Upper lobe of right lung (tissue), 1 donor: Measurements from ENCODE around the gene ATG2B. TPM values are rescaled to one million over a fixed set of nuclear protein-coding genes. Genes with fewer than 3 reads are reported as not detected.

Source experiments
- ATAC-seq: fragments of 200-7000 bp; cut with Tn5 transposase; one replicate; pipeline ENCODE4 v1.9.1; 2020; ENCODE audit warnings: mild to moderate bottlenecking, moderate library complexity
- DNase-seq: peaks from one replicate; pipeline ENCODE4 v3.0.0-alpha.2; 2020
- H3K27ac ChIP-seq: fragments of 200-600 bp; one replicate; pipeline ENCODE4 v1.8.0; 2022
- H3K27me3 ChIP-seq: fragments of 200-600 bp; one replicate; pipeline ENCODE4 v1.8.0; 2022; ENCODE audit warnings: mild to moderate bottlenecking
- H3K36me3 ChIP-seq: fragments of 200-600 bp; one replicate; pipeline ENCODE4 v1.8.0; 2022
- H3K4me1 ChIP-seq: fragments of 200-600 bp; one replicate; pipeline ENCODE4 v1.8.0; 2022
- H3K4me3 ChIP-seq: fragments of 200-600 bp; one replicate; pipeline ENCODE4 v1.8.0; 2022; ENCODE audit warnings: mild to moderate bottlenecking
- H3K9me3 ChIP-seq: fragments of 200-600 bp; one replicate; pipeline ENCODE4 v1.8.0; 2022
- CTCF ChIP-seq: fragments of 200-600 bp; IDR thresholded peaks from one replicate; pipeline ENCODE4 v1.8.0; 2022; ENCODE audit warnings: antibody characterized with exemption
- intact Hi-C: fragments of 100-400 bp; cut with DNase I; formaldehyde crosslinking; loops from one replicate; pipeline ENCODE4 v1.11.0; 2022
- total RNA-seq: library from RNA; stranded (reverse); fragmentation: NEBNext Ultra II Directional; extraction: Animal tissue kit (Norgen Biotek cat#: 25700); gene quantifications from one replicate; pipeline ENCODE4 v1.2.1, GENCODE V29; 2021
- donor health status: DM: no; HTN: yes; CAD: no; lungs with severe emphysema.

ATG2B gene
- total RNA-seq, 1 donor from 2014 or later, result 19.1 TPM

- H3K27me3 ChIP-seq, result no peaks in the 10 kb centered on the region
- DNase-seq, result no peak
- H3K36me3 ChIP-seq, result no peaks in the 10 kb centered on the region
- intact Hi-C loops, result no loop called here
- no peaks in the 10 kb centered on the region for H3K9me3 ChIP-seq
- peaks cover 10% of the 10 kb centered on the region for H3K4me1 ChIP-seq
- ATAC-seq, result no peak
- no peak overlapping the region for H3K27ac ChIP-seq
- no peak for TF ChIP-seq CTCF
- no peak overlapping the region for H3K4me3 ChIP-seq
Observed at GRCh38 chr14:96271421-96271762, 91.7 kb downstream of the ATG2B start.

- no peaks in the 10 kb centered on the region for H3K9me3 ChIP-seq
- no peak overlapping the region for H3K27ac ChIP-seq
- TF ChIP-seq CTCF, result no peak
- no peak overlapping the region for H3K4me3 ChIP-seq
- no peaks in the 10 kb centered on the region for H3K27me3 ChIP-seq
- ATAC-seq (no peak), DNase-seq (no peak)
- no peaks in the 10 kb centered on the region for H3K36me3 ChIP-seq
- H3K4me1 ChIP-seq, result peaks cover 7% of the 10 kb centered on the region
- intact Hi-C loops, result no loop called here
Observed at GRCh38 chr14:96270565-96271420, 92.3 kb downstream of the ATG2B start.

- TF ChIP-seq CTCF, result no peak
- H3K36me3 ChIP-seq, result no peaks in the 10 kb centered on the region
- no peaks in the 10 kb centered on the region for H3K27me3 ChIP-seq
- intact Hi-C loops, result no loop called here
- H3K4me3 ChIP-seq, result no peak overlapping the region
- DNase-seq (no peak), ATAC-seq (peak; percentile 5)
- no peaks in the 10 kb centered on the region for H3K9me3 ChIP-seq
- H3K4me1 ChIP-seq, result no peaks in the 10 kb centered on the region
- H3K27ac ChIP-seq, result no peak overlapping the region
Observed at GRCh38 chr14:96269359-96269710, 93.8 kb downstream of the ATG2B start.

GRCh38 chr14:96268431-96269358 lies 94.4 kb downstream of the ATG2B start:
- intact Hi-C loops, result no loop called here
- no peak for TF ChIP-seq CTCF
- no peak overlapping the region for H3K4me3 ChIP-seq
- no peaks in the 10 kb centered on the region for H3K27me3 ChIP-seq
- no peaks in the 10 kb centered on the region for H3K36me3 ChIP-seq
- DNase-seq, result no peak
- H3K27ac ChIP-seq, result no peak overlapping the region
- ATAC-seq, result peak; percentile 48
- no peaks in the 10 kb centered on the region for H3K9me3 ChIP-seq
- H3K4me1 ChIP-seq, result no peaks in the 10 kb centered on the region

GRCh38 chr14:96267916-96268315 lies 95.2 kb downstream of the ATG2B start:
- no peak overlapping the region for H3K4me3 ChIP-seq
- no peaks in the 10 kb centered on the region for H3K4me1 ChIP-seq
- H3K36me3 ChIP-seq, result no peaks in the 10 kb centered on the region
- DNase-seq (no peak), ATAC-seq (no peak)
- intact Hi-C loops, result no loop called here
- no peak for TF ChIP-seq CTCF
- no peaks in the 10 kb centered on the region for H3K27me3 ChIP-seq
- H3K9me3 ChIP-seq, result no peaks in the 10 kb centered on the region
- H3K27ac ChIP-seq, result no peak overlapping the region
